Aorta (tissue), 5 donors: Measurements from ENCODE around the gene CADM1. TPM values are rescaled to one million over a fixed set of nuclear protein-coding genes. Genes with fewer than 3 reads are reported as not detected.

Experiments used
- ATAC-seq: fragments of 200-7000 bp; cut with Tn5 transposase; one replicate; pipeline ENCODE4 v1.9.1; 2022; ENCODE audit warnings: moderate library complexity; ENCODE audit not compliant: low FRiP score
- DNase-seq, 2 donors: peaks; one replicate each; pipeline ENCODE4 v3.0.0-alpha.2; 2020
- H3K27ac ChIP-seq, 2 donors: one replicate each; pipeline ENCODE4 v1.5.1; 2013; ENCODE audit warnings: low read length in 2 of 2, mild to moderate bottlenecking in 2 of 2, moderate library complexity in 2 of 2, control low read depth in 1 of 2, inconsistent platforms in 1 of 2, low read depth in 1 of 2
- H3K27me3 ChIP-seq, 2 donors: one replicate each; pipeline ENCODE4 v1.6.1; 2013; ENCODE audit warnings: control low read depth in 1 of 2, low read length in 1 of 2, mild to moderate bottlenecking in 1 of 2, moderate library complexity in 1 of 2; ENCODE audit not compliant: insufficient read depth in 2 of 2, control insufficient read depth in 1 of 2
- H3K36me3 ChIP-seq, 2 donors: one replicate each; pipeline ENCODE4 v1.6.1; 2013; ENCODE audit warnings: control low read depth in 1 of 2, low read length in 1 of 2, mild to moderate bottlenecking in 1 of 2; ENCODE audit not compliant: insufficient read depth in 2 of 2, control insufficient read depth in 1 of 2
- H3K4me1 ChIP-seq, 2 donors: one replicate each; pipeline ENCODE4 v1.6.1; 2013; ENCODE audit warnings: low read length in 2 of 2, control low read depth in 1 of 2, mild to moderate bottlenecking in 1 of 2, moderate library complexity in 1 of 2; ENCODE audit not compliant: insufficient read depth in 2 of 2, control insufficient read depth in 1 of 2
- H3K4me3 ChIP-seq, 2 donors: one replicate each; pipeline ENCODE4 v1.5.1; 2013; ENCODE audit warnings: low read length in 2 of 2, control low read depth in 1 of 2, mild to moderate bottlenecking in 1 of 2
- H3K9me3 ChIP-seq: one replicate; pipeline ENCODE4 v1.6.1; 2013; ENCODE audit warnings: mild to moderate bottlenecking, low read length; ENCODE audit not compliant: control insufficient read depth
- WGBS, 2 donors: extraction: QIAGEN DNeasy Blood & Tissue Kit; methylation state at CpG; one replicate each; pipeline ENCODE4 v1.1.7; 2013; 5-methylcytosine and 5-hydroxymethylcytosine counted together
- intact Hi-C, 2 donors: fragments of 100-400 bp; cut with DNase I; formaldehyde crosslinking; loops; one replicate each; pipeline versions ENCODE4 v1.14.2 to v1.15.0; 2022
- polyA plus RNA-seq, 2 donors: library from polyadenylated mRNA; stranded (reverse); fragments of 200-250 nt; gene quantifications; one replicate each; pipeline ENCODE4 v1.2.3, GENCODE V29; 2013
- total RNA-seq, 2 donors: library from RNA; stranded (reverse); fragmentation: NEBNext Ultra II Directional; extraction: Animal tissue kit (Norgen Biotek cat#: 25700); gene quantifications; one replicate each; pipeline ENCODE4 v1.2.1, GENCODE V29; 2021
- donor health status: healthy with polysubstance abuse.
- donor health status: Bipolar disorder and iron deficiency.
- donor health status: DM: no; HTN: no; CAD: no.
- donor health status: DM: no; HTN: no; CAD: no.
- donor health status: DM: yes; HTN: yes; CAD: no.

CADM1 gene
- total and polyA plus RNA-seq, 4 donors, result 0.26 to 9.8 (median 5.7) TPM

GRCh38 chr11:115418081-115418480, 86.1 kb downstream of the CADM1 start:
- Histone ChIP-seq H3K27ac (no peak overlapping the region), H3K9me3 (no peaks in the 10 kb centered on the region), H3K36me3 (no peaks in the 10 kb centered on the region), H3K27me3 (no peaks in the 10 kb centered on the region), H3K4me1 (peaks cover 0 to 1% of the 10 kb centered on the region in 2 donors), H3K4me3 (no peak overlapping the region)
- 90 to 91% methylated on average over 4 of the region's 4 CpGs for WGBS, 2 donors
- intact Hi-C loops, result no loop called here
- DNase-seq, result no peak
- ATAC-seq, result no peak

GRCh38 chr11:115411120-115411519, 93.1 kb downstream of the CADM1 start:
- Histone ChIP-seq H3K9me3 (no peaks in the 10 kb centered on the region), H3K4me3 (no peak overlapping the region), H3K36me3 (no peaks in the 10 kb centered on the region), H3K27ac (no peak overlapping the region), H3K4me1 (peaks cover 2 to 12% of the 10 kb centered on the region in 2 donors), H3K27me3 (no peaks in the 10 kb centered on the region)
- no peak for ATAC-seq
- DNase-seq, result no peak
- intact Hi-C loops, result no loop called here
- 85 to 91% methylated on average over 1 of the region's 1 CpG for WGBS, 2 donors

- ATAC-seq (no peak), DNase-seq (no peak)
- 37 to 61% methylated on average over 4 of the region's 4 CpGs for WGBS, 2 donors
- Histone ChIP-seq H3K9me3 (no peaks in the 10 kb centered on the region), H3K27ac (no peak overlapping the region), H3K36me3 (no peaks in the 10 kb centered on the region), H3K27me3 (no peaks in the 10 kb centered on the region), H3K4me1 (peaks cover 2 to 12% of the 10 kb centered on the region in 2 donors), H3K4me3 (no peak overlapping the region)
- intact Hi-C loops, result no loop called here
Measured at GRCh38 chr11:115409691-115410220, 94.5 kb downstream of the CADM1 start.

DNA sequence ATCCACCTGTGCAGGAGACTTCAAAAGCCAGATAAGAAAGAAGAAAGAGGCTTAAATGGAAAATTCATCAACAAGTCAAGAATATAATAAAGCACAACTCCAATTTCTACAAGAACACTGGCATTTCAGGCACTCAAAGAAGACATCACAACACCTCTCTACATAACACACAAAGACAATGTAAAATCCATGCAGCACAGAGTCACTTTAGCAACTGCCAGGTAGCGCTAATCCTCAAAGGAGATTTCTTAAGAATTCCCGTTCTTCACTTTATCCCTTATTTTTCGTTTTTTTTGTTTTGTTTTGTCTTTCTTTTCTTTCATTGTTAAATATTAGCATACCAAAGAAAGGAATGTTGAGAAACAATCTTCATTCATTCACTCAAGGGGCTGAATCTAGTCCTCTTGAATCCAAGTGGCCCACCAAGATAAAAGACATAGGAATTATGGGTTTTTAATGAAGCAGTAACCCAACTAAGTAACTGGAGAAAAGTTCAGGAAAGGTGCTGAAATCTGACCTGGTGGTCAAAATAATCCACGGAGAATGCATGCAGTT, 95.0 kb downstream of the CADM1 start:
- 35 to 58% methylated on average over 4 of the region's 4 CpGs for WGBS, 2 donors
- Histone ChIP-seq H3K27me3 (no peaks in the 10 kb centered on the region), H3K36me3 (no peaks in the 10 kb centered on the region), H3K27ac (no peak overlapping the region), H3K9me3 (no peaks in the 10 kb centered on the region), H3K4me3 (no peak overlapping the region), H3K4me1 (peaks cover 2 to 12% of the 10 kb centered on the region in 2 donors)
- DNase-seq (no peak), ATAC-seq (no peak)
- intact Hi-C loops, result no loop called here

DNA sequence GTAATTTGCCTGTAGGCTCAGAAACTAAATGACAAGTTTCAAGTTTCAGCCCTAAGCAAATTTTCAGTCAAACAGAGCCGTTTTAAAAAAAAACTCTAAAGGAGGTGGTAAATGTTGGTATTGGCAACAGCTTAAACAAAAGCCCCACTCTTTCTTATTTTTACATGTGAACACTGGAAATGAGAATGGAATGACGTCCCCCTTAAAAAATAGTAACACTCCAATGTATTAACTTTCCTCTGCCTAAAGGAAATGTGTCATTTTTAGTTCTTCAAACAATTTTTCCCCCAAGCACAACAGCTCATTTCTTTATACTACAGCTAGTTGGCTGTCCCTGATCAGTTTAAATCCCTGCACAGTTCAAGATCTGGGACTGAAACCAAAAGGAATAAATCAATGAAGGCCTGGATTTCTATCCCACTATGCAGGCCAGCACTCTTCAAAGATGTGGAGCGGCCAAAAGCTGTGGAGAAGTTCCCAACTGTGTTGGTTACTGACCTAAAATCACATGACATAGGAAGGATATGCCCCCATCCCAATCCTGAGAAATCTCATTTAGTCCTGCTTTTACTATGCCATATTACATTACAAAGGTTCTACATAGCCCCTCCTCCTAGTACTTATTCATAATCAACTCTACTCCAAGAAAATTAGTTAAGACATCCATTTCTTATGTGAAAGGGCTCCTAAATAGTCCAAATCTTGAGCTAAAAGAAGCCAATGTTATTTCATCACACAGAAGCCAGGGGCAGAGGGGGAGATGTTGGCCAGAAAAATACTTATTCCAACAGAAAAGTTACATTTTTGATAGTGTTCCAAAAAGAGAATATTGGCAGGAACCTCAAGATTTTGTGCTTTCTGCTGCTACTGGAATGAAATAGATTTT, 95.9 kb downstream of the CADM1 start:
- H3K36me3 ChIP-seq, result no peaks in the 10 kb centered on the region
- intact Hi-C loops, result no loop called here
- no peak overlapping the region for H3K4me3 ChIP-seq
- H3K9me3 ChIP-seq, result no peaks in the 10 kb centered on the region
- H3K27me3 ChIP-seq, result no peaks in the 10 kb centered on the region
- 5 to 9% methylated on average over 3 of the region's 3 CpGs for WGBS, 2 donors
- H3K27ac ChIP-seq, result no peak overlapping the region
- peaks cover 2 to 12% of the 10 kb centered on the region in 2 donors for H3K4me1 ChIP-seq
- ATAC-seq, result peak; percentile 87
- DNase-seq, result peak in 1 of 2 donors; percentile 49

DNA sequence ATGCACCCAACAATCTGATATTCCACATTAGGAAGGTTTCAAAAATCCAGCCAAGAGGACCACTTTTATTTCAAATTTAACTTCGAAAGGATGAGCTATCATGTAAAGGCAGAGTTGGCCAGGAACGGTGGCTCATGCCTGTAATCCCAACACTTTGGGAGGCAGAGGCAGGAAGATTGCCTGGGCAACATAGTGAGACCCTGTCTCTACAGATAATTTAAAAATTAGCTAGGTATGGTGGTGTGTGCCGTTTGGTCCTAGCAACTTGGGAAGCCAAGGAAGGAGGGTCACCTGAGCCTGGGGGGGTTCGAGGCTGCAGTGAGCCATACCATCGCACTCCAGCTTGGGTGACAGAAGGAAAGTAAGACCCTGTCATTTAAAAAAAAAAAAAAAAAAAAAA, 96.7 kb downstream of the CADM1 start:
- intact Hi-C loops, result no loop called here
- no peaks in the 10 kb centered on the region for H3K9me3 ChIP-seq
- peaks cover 2 to 12% of the 10 kb centered on the region in 2 donors for H3K4me1 ChIP-seq
- no peaks in the 10 kb centered on the region for H3K36me3 ChIP-seq
- H3K4me3 ChIP-seq, result no peak overlapping the region
- no peak for ATAC-seq
- 64% methylated on average over 5 of the region's 5 CpGs for WGBS, 2 donors
- H3K27ac ChIP-seq, result no peak overlapping the region
- no peaks in the 10 kb centered on the region for H3K27me3 ChIP-seq
- DNase-seq, result no peak

DNA sequence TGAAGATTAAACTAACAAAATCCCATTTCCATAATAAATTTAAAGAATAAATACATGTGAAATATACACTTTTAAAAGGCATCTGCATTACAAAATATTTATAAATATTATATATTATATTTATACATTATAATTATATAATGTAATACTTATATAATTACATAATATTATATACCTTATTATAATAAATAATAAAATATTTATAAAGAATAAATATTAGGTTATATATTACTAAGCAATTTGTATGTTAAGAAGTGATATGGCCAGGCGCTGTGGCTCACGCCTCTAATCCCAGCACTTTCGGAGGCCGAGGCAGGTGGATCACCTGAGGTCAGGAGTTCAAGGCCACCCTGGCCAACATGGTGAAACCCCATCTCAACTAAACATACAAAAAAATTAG, 97.8 kb downstream of the CADM1 start:
- DNase-seq (no peak), ATAC-seq (no peak)
- H3K27ac ChIP-seq, result no peak overlapping the region
- 99% methylated on average over 4 of the region's 4 CpGs for WGBS, 2 donors
- peaks cover 2 to 12% of the 10 kb centered on the region in 2 donors for H3K4me1 ChIP-seq
- no peaks in the 10 kb centered on the region for H3K27me3 ChIP-seq
- no peaks in the 10 kb centered on the region for H3K9me3 ChIP-seq
- intact Hi-C loops, result no loop called here
- no peak overlapping the region for H3K4me3 ChIP-seq
- H3K36me3 ChIP-seq, result no peaks in the 10 kb centered on the region

DNA sequence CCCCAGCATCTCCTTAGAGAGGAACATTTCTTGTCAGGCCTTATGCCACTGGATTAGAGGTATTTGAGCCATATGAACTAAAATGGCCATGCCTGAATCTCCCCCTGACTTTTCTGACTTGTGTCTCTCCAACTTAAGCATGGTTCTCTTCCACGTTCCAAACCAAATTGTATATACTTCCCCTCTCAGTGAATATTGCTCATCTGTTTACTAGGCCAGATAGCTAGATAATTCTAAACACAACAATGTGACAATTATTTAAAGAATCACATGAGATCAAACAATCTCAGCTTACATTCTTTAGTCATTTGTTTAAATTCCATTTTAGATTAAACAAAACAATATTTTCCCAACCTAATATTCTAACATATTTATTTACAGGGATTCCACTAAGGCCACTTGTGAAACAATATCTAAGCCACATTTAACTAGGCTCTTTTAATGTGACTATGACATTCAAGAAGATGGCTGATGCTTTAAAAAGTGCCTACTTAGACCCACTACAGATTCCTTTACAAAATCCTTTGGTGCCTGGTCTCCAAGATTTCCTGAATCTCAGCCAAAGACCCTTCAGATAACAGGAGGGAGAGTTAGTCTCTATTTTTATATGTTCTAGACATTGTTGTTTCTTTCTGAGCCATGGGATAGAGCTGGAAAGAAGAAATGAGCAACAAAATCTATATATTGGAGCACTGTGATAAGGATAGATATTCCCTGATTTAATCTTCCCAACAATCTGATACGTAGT, 105.7 kb downstream of the CADM1 start:
- Histone ChIP-seq H3K9me3 (no peaks in the 10 kb centered on the region), H3K27ac (no peak overlapping the region), H3K27me3 (no peaks in the 10 kb centered on the region), H3K4me3 (no peak overlapping the region), H3K4me1 (no peaks in the 10 kb centered on the region), H3K36me3 (no peaks in the 10 kb centered on the region)
- no peak for DNase-seq
- ATAC-seq, result no peak
- 68 to 84% methylated on average over 2 of the region's 2 CpGs for WGBS, 2 donors
- intact Hi-C loops, result no loop called here
